AG04450 (cell line): ENCODE results near the gene SH3RF3. TPM values are rescaled to one million over a fixed set of nuclear protein-coding genes. Genes with fewer than 3 reads are reported as not detected.

Experiments
- CTCF ChIA-PET: fragments of 300-600, 350-600 bp; formaldehyde crosslinking; extraction: SDS; loops from one replicate; lab custom pipeline; 2022; ENCODE audit warnings: antibody characterized with exemption, inconsistent platforms; lab: Charles Lee
- POLR2A ChIA-PET: fragments of 350-600 bp; formaldehyde crosslinking; extraction: SDS; loops from one replicate; lab custom pipeline; 2021; ENCODE audit warnings: antibody characterized with exemption, inconsistent platforms; lab: Yijun Ruan, JAX
- DNase-seq: peaks from one replicate; pipeline ENCODE4 v3.0.0-alpha.2; 2011; ENCODE audit warnings: low read depth, low spot score
- H3K27ac ChIP-seq: one replicate; pipeline ENCODE4 v1.5.1; 2012; ENCODE audit warnings: low read depth, low read length, control low read depth
- H3K27me3 ChIP-seq: one replicate; pipeline ENCODE4 v1.6.0; 2012; ENCODE audit warnings: low read length; ENCODE audit not compliant: control insufficient read depth, insufficient read depth
- H3K4me3 ChIP-seq: 2 replicates; pipeline ENCODE4 v1.5.1; 2011; ENCODE audit warnings: mild to moderate bottlenecking, low read depth, low read length, control low read depth
- H3K9me3 ChIP-seq: 2 replicates; pipeline ENCODE4 v1.5.1; 2012; ENCODE audit warnings: low read length; ENCODE audit not compliant: control insufficient read depth, insufficient read depth
- CTCF ChIP-seq: IDR thresholded peaks from 2 replicates; pipeline ENCODE4 v1.5.1; 2011; ENCODE audit warnings: low read depth, low read length, control low read depth, inconsistent platforms
- polyA plus RNA-seq: library from polyadenylated mRNA; depleted of rRNA; stranded (reverse); fragments of >200 nt; gene quantifications from 2 replicates; pipeline ENCODE4 v1.2.3, GENCODE V29; 2011

Gene SH3RF3
- polyA plus RNA-seq, 1 experiment: 5.7 TPM

GRCh38 chr2:109195193-109196045 is 66.4 kb downstream of the SH3RF3 start:
- H3K27ac ChIP-seq: no peak overlapping the region
- no peaks in the 10 kb centered on the region for H3K9me3 ChIP-seq
- H3K4me3 ChIP-seq: no peak overlapping the region
- no peak for TF ChIP-seq CTCF
- CTCF ChIA-PET: interaction anchor here (1.1 kb wide), 1 partner anchor 314 kb away, joined by 6 read pairs; no protein-coding TSS in a partner anchor
- DNase-seq: no peak
- no peaks in the 10 kb centered on the region for H3K27me3 ChIP-seq
- POLR2A ChIA-PET: interaction anchor here (1.3 kb wide), 1 partner anchor 22 kb away, joined by 4 read pairs; no protein-coding TSS in a partner anchor

- no peak overlapping the region for H3K4me3 ChIP-seq
- ChIA-PET CTCF (no interaction called here), POLR2A (interaction anchor here (0.6 kb wide), 1 partner anchor 133 kb away, joined by 3 read pairs; no protein-coding TSS in a partner anchor)
- no peaks in the 10 kb centered on the region for H3K27me3 ChIP-seq
- TF ChIP-seq CTCF: no peak
- H3K9me3 ChIP-seq: no peaks in the 10 kb centered on the region; the same call in 1 of the 2 replicates
- no peak overlapping the region for H3K27ac ChIP-seq
- DNase-seq: no peak
Observed at GRCh38 chr2:109196081-109196875, 67.3 kb downstream of the SH3RF3 start.

GRCh38 chr2:109197491-109198418 is 68.8 kb downstream of the SH3RF3 start:
- ChIA-PET CTCF (no interaction called here), POLR2A (no interaction called here)
- DNase-seq: no peak
- no peak overlapping the region for H3K4me3 ChIP-seq
- H3K27me3 ChIP-seq: no peaks in the 10 kb centered on the region
- H3K9me3 ChIP-seq: no peaks in the 10 kb centered on the region; the same call in 1 of the 2 replicates
- no peak for TF ChIP-seq CTCF
- H3K27ac ChIP-seq: no peak overlapping the region

GRCh38 chr2:109199790-109200189 is 70.8 kb downstream of the SH3RF3 start:
- POLR2A ChIA-PET: no interaction called here

More at GRCh38 chr2:109199790-109200189, 70.8 kb downstream of the SH3RF3 start:
- no peak for DNase-seq
- Histone ChIP-seq H3K9me3 (no peaks in the 10 kb centered on the region; the same call in 1 of the 2 replicates), H3K4me3 (no peak overlapping the region), H3K27ac (no peak overlapping the region), H3K27me3 (no peaks in the 10 kb centered on the region)
- CTCF ChIA-PET: no interaction called here
- TF ChIP-seq CTCF: no peak
